Esophagus (tissue), 2 donors: ENCODE measurements around the gene ATP1A2. TPM values are rescaled to one million over a fixed set of nuclear protein-coding genes. Genes with fewer than 3 reads are reported as not detected.

ENCODE experiments used
- H3K27ac ChIP-seq, 2 donors: one replicate each; pipeline ENCODE4 v1.5.1; 2013; ENCODE audit warnings: low read depth in 2 of 2, mild to moderate bottlenecking in 2 of 2, inconsistent platforms in 1 of 2, low read length in 1 of 2, moderate library complexity in 1 of 2
- H3K27me3 ChIP-seq, 2 donors: one replicate each; pipeline ENCODE4 v1.6.1; 2013; ENCODE audit warnings: low read length in 2 of 2, control low read depth in 1 of 2, mild to moderate bottlenecking in 1 of 2; ENCODE audit not compliant: insufficient read depth in 2 of 2, control insufficient read depth in 1 of 2
- H3K36me3 ChIP-seq, 2 donors: one replicate each; pipeline ENCODE4 v1.6.1; 2013; ENCODE audit warnings: low read length in 1 of 2; ENCODE audit not compliant: control insufficient read depth in 2 of 2, insufficient read depth in 2 of 2
- H3K4me1 ChIP-seq, 2 donors: one replicate each; pipeline ENCODE4 v1.6.1; 2013; ENCODE audit warnings: low read length in 1 of 2; ENCODE audit not compliant: control insufficient read depth in 2 of 2, insufficient read depth in 2 of 2
- H3K4me3 ChIP-seq, 2 donors: one replicate each; pipeline ENCODE4 v1.5.1; 2013; ENCODE audit warnings: low read length in 2 of 2, mild to moderate bottlenecking in 2 of 2, low read depth in 1 of 2, moderate library complexity in 1 of 2
- H3K9me3 ChIP-seq, 2 donors: one replicate each; pipeline ENCODE4 v1.6.1; 2013; ENCODE audit warnings: mild to moderate bottlenecking in 2 of 2, low read depth in 1 of 2, low read length in 1 of 2, moderate library complexity in 1 of 2; ENCODE audit not compliant: control insufficient read depth in 2 of 2, insufficient read depth in 1 of 2
- WGBS, 2 donors: extraction: QIAGEN DNeasy Blood & Tissue Kit; methylation state at CpG; one replicate each; pipeline ENCODE4 v1.1.7; 2013; 5-methylcytosine and 5-hydroxymethylcytosine counted together
- polyA plus RNA-seq, 2 donors: library from polyadenylated mRNA; stranded (reverse); fragments of 200-250 nt; gene quantifications; one replicate each; pipeline ENCODE4 v1.2.3, GENCODE V29; 2013
- donor health status: healthy with polysubstance abuse.
- donor health status: Bipolar disorder and iron deficiency.

The ATP1A2 gene
- polyA plus RNA-seq: 1 to 10 TPM; 3.4 to 4.3 TPM

GRCh38 chr1:160115545-160116282 is at the start of gene ATP1A2:
ATP1A2 (plus strand) TSS chr1:160115759; CDS start chr1:160115862, 103 bp downstream.
- Histone ChIP-seq H3K27me3 (no peaks in the 10 kb centered on the region), H3K4me1 (no peaks in the 10 kb centered on the region), H3K4me3 (peak within 1 kb of the TSS; percentile 32 to 37), H3K27ac (peak within 1 kb of the TSS; percentile 45 to 77), H3K9me3 (no peaks in the 10 kb centered on the region), H3K36me3 (no peaks in the 10 kb centered on the region)
- 53% methylated on average over 16 of the region's 16 CpGs for WGBS, 2 donors

- H3K27ac ChIP-seq: no peak overlapping the region
- H3K4me3 ChIP-seq: no peak overlapping the region
- WGBS, 2 donors: 66 to 67% methylated on average over 6 of the region's 6 CpGs
- no peaks in the 10 kb centered on the region for H3K36me3 ChIP-seq
- peaks cover 2 to 5% of the 10 kb centered on the region in 2 donors for H3K4me1 ChIP-seq
- no peaks in the 10 kb centered on the region for H3K27me3 ChIP-seq
- no peaks in the 10 kb centered on the region for H3K9me3 ChIP-seq
Observed at GRCh38 chr1:160066829-160067745, 48.5 kb upstream of the ATP1A2 start.

- Histone ChIP-seq H3K27ac (no peak overlapping the region), H3K27me3 (no peaks in the 10 kb centered on the region), H3K36me3 (no peaks in the 10 kb centered on the region), H3K4me1 (peaks cover 2 to 5% of the 10 kb centered on the region in 2 donors), H3K9me3 (no peaks in the 10 kb centered on the region), H3K4me3 (no peak overlapping the region)
- WGBS, 2 donors: 72 to 76% methylated on average over 5 of the region's 5 CpGs
Observed at GRCh38 chr1:160068225-160068624, 47.3 kb upstream of the ATP1A2 start.

- Histone ChIP-seq H3K9me3 (no peaks in the 10 kb centered on the region), H3K4me1 (peaks cover 2 to 5% of the 10 kb centered on the region in 2 donors), H3K4me3 (peak within 1 kb of the TSS; percentile 33 to 40), H3K27me3 (no peaks in the 10 kb centered on the region), H3K27ac (no peak within 1 kb of the TSS), H3K36me3 (no peaks in the 10 kb centered on the region)
- 13% methylated on average over 31 to 32 of the region's 32 CpGs for WGBS, 2 donors
Observed at GRCh38 chr1:160069460-160070231, 45.9 kb upstream of the ATP1A2 start, which contains the start of gene KCNJ10. KCNJ10 (minus strand) TSS chr1:160070160; CDS start chr1:160042532, 27,628 bp downstream.

- Histone ChIP-seq H3K27me3 (no peaks in the 10 kb centered on the region), H3K4me3 (peak overlapping the region; percentile 33 to 40), H3K27ac (no peak overlapping the region), H3K9me3 (no peaks in the 10 kb centered on the region), H3K4me1 (peaks cover 2 to 5% of the 10 kb centered on the region in 2 donors), H3K36me3 (no peaks in the 10 kb centered on the region)
- WGBS, 2 donors: 1 to 3% methylated on average over 39 to 46 of the region's 46 CpGs
Observed at GRCh38 chr1:160070243-160071163, 45.1 kb upstream of the ATP1A2 start.

- Histone ChIP-seq H3K27me3 (no peaks in the 10 kb centered on the region), H3K9me3 (no peaks in the 10 kb centered on the region), H3K4me1 (peaks cover 2 to 5% of the 10 kb centered on the region in 2 donors), H3K27ac (no peak overlapping the region), H3K36me3 (no peaks in the 10 kb centered on the region), H3K4me3 (no peak overlapping the region)
- 85 to 88% methylated on average over 5 of the region's 5 CpGs for WGBS, 2 donors
Observed at GRCh38 chr1:160071289-160071688, 44.3 kb upstream of the ATP1A2 start.

GRCh38 chr1:160074865-160075264 is 40.7 kb upstream of the ATP1A2 start:
- Histone ChIP-seq H3K36me3 (no peaks in the 10 kb centered on the region), H3K27ac (no peak overlapping the region), H3K4me1 (peaks cover 0 to 5% of the 10 kb centered on the region in 2 donors), H3K9me3 (no peaks in the 10 kb centered on the region), H3K27me3 (no peaks in the 10 kb centered on the region), H3K4me3 (no peak overlapping the region)
- WGBS, 2 donors: 55 to 63% methylated on average over 4 of the region's 4 CpGs

- no peaks in the 10 kb centered on the region for H3K9me3 ChIP-seq
- no peaks in the 10 kb centered on the region for H3K36me3 ChIP-seq
- no peaks in the 10 kb centered on the region for H3K27me3 ChIP-seq
- WGBS, 2 donors: 53 to 63% methylated on average over 2 of the region's 2 CpGs
- H3K4me1 ChIP-seq: no peaks in the 10 kb centered on the region
- H3K27ac ChIP-seq: no peak overlapping the region
- H3K4me3 ChIP-seq: no peak overlapping the region
Observed at GRCh38 chr1:160075836-160076235, 39.7 kb upstream of the ATP1A2 start.
